ENCODE data around the gene LARGE1. TPM values are rescaled to one million over a fixed set of nuclear protein-coding genes. Genes with fewer than 3 reads are reported as not detected.

LARGE1 gene
- total RNA-seq, 2 experiments from 2014 or later = 0.69 to 1.1 TPM

- intact Hi-C loops (cut with micrococcal nuclease) = no loop called here
- Mint-ChIP-seq H3K4me3 (no peak overlapping the region), H3K4me1 (ENCODE audit: low read depth) (no peaks in the 10 kb centered on the region), H3K9me3 (no peaks in the 10 kb centered on the region), H3K36me3 (ENCODE audit: low read depth) (no peaks in the 10 kb centered on the region), H3K27me3 (ENCODE audit: low read depth) (no peaks in the 10 kb centered on the region), H3K27ac (no peak overlapping the region)
- CTCF ChIA-PET = interaction anchor here (0.7 kb wide), 1 partner anchor 25 kb away, joined by 5 read pairs; no protein-coding TSS in a partner anchor
- no peak for DNase-seq
Measured at GRCh38 chr22:33296941-33297340, 623.3 kb downstream of the LARGE1 start.

GRCh38 chr22:33288078-33288477 lies 632.2 kb downstream of the LARGE1 start:
- DNase-seq = no peak
- no peaks in the 10 kb centered on the region for H3K9me3 Mint-ChIP-seq
- intact Hi-C loops (cut with micrococcal nuclease) = no loop called here
- H3K4me1 Mint-ChIP-seq (ENCODE audit: low read depth) = no peaks in the 10 kb centered on the region
- CTCF ChIA-PET = interaction anchor here (0.6 kb wide), 1 partner anchor 844 kb away, joined by 3 read pairs; no protein-coding TSS in a partner anchor
- H3K36me3 Mint-ChIP-seq (ENCODE audit: low read depth) = no peaks in the 10 kb centered on the region
- H3K4me3 Mint-ChIP-seq = no peak overlapping the region
- no peak overlapping the region for H3K27ac Mint-ChIP-seq
- H3K27me3 Mint-ChIP-seq (ENCODE audit: low read depth) = no peaks in the 10 kb centered on the region

GRCh38 chr22:33275073-33275443 lies 645.2 kb downstream of the LARGE1 start:
- no peaks in the 10 kb centered on the region for H3K36me3 Mint-ChIP-seq (ENCODE audit: low read depth)
- no peaks in the 10 kb centered on the region for H3K9me3 Mint-ChIP-seq
- no peaks in the 10 kb centered on the region for H3K4me1 Mint-ChIP-seq (ENCODE audit: low read depth)
- CTCF ChIA-PET = interaction anchor here (0.6 to 1.0 kb wide), 3 partner anchors 12 to 64 kb away, joined by 3 to 4 read pairs (median 3); no protein-coding TSS in a partner anchor
- no peak overlapping the region for H3K4me3 Mint-ChIP-seq
- H3K27me3 Mint-ChIP-seq (ENCODE audit: low read depth) = no peaks in the 10 kb centered on the region
- DNase-seq = no peak
- H3K27ac Mint-ChIP-seq = no peak overlapping the region
- intact Hi-C loops (cut with micrococcal nuclease) = no loop called here

- no peaks in the 10 kb centered on the region for H3K27me3 Mint-ChIP-seq (ENCODE audit: low read depth)
- H3K9me3 Mint-ChIP-seq = no peaks in the 10 kb centered on the region
- H3K27ac Mint-ChIP-seq = no peak overlapping the region
- peak; percentile 24 for DNase-seq
- H3K4me1 Mint-ChIP-seq (ENCODE audit: low read depth) = no peaks in the 10 kb centered on the region
- H3K4me3 Mint-ChIP-seq = no peak overlapping the region
- H3K36me3 Mint-ChIP-seq (ENCODE audit: low read depth) = no peaks in the 10 kb centered on the region
- CTCF ChIA-PET = interaction anchor here (1.0 kb wide), 3 partner anchors 12 to 256 kb away, joined by 3 to 4 read pairs (median 3); no protein-coding TSS in a partner anchor
- intact Hi-C loops (cut with micrococcal nuclease) = no loop called here
Measured at GRCh38 chr22:33274214-33275072, 645.8 kb downstream of the LARGE1 start.

- Mint-ChIP-seq H3K9me3 (no peaks in the 10 kb centered on the region), H3K27ac (no peak overlapping the region), H3K27me3 (ENCODE audit: low read depth) (no peaks in the 10 kb centered on the region), H3K4me1 (ENCODE audit: low read depth) (no peaks in the 10 kb centered on the region), H3K36me3 (ENCODE audit: low read depth) (no peaks in the 10 kb centered on the region), H3K4me3 (no peak overlapping the region)
- intact Hi-C loops (cut with micrococcal nuclease) = no loop called here
- CTCF ChIA-PET = interaction anchor here (1.5 kb wide), 1 partner anchor 24 kb away, joined by 3 read pairs; no protein-coding TSS in a partner anchor
- no peak for DNase-seq
Measured at GRCh38 chr22:33272871-33273270, 647.4 kb downstream of the LARGE1 start.

- Mint-ChIP-seq H3K27ac (no peak overlapping the region), H3K36me3 (ENCODE audit: low read depth) (no peaks in the 10 kb centered on the region), H3K27me3 (ENCODE audit: low read depth) (no peaks in the 10 kb centered on the region), H3K9me3 (no peaks in the 10 kb centered on the region), H3K4me3 (no peak overlapping the region), H3K4me1 (ENCODE audit: low read depth) (no peaks in the 10 kb centered on the region)
- CTCF ChIA-PET = interaction anchor here (0.6 to 1.5 kb wide), 2 partner anchors 23 to 24 kb away, joined by 3 to 5 read pairs; no protein-coding TSS in a partner anchor
- no peak for DNase-seq
- intact Hi-C loops (cut with micrococcal nuclease) = no loop called here
Measured at GRCh38 chr22:33272180-33272579, 648.1 kb downstream of the LARGE1 start.

DNA sequence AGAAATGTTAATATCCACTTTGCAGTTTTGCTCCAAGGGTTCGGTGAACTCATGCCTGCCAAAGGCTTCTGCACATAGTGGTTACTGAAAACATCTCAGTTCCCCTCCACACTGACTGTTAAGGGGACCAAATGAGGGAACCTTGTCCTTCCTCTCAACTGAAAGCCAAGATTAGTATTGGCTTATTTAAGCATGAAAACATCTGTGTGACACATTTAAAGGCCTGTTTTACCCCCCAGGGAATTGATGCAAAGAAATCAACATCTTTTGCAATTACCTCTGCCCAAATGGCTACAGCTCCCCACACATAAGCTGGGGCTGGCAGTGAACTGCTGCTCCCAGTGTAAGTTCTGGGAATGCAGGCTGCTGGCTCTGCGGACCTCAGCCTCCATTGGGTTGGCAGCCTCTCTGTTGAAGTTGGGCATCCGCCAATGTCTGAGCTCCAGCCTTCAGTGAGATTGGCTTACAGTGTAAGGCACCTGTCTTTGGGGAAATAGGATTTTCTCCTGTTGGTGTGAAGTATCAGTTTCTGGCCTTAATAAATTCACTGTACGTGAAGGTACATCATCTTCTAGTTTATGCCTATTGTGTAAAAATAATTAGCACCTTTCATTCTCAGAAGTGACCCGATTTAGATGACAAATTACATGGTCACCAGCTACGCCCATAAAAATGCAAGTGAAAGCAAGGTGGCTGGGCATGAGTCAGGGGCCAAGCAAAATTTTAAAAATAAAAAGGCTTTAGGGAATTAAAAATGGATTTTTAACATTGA lies 648.7 kb downstream of the LARGE1 start:
- H3K27ac Mint-ChIP-seq = no peak overlapping the region
- no peaks in the 10 kb centered on the region for H3K27me3 Mint-ChIP-seq (ENCODE audit: low read depth)
- no peaks in the 10 kb centered on the region for H3K9me3 Mint-ChIP-seq
- CTCF ChIA-PET = interaction anchor here (0.6 to 1.5 kb wide), 2 partner anchors 23 to 25 kb away, joined by 3 to 5 read pairs; no protein-coding TSS in a partner anchor
- no peak overlapping the region for H3K4me3 Mint-ChIP-seq
- intact Hi-C loops (cut with micrococcal nuclease) = no loop called here
- no peaks in the 10 kb centered on the region for H3K36me3 Mint-ChIP-seq (ENCODE audit: low read depth)
- DNase-seq = no peak
- H3K4me1 Mint-ChIP-seq (ENCODE audit: low read depth) = no peaks in the 10 kb centered on the region

DNA sequence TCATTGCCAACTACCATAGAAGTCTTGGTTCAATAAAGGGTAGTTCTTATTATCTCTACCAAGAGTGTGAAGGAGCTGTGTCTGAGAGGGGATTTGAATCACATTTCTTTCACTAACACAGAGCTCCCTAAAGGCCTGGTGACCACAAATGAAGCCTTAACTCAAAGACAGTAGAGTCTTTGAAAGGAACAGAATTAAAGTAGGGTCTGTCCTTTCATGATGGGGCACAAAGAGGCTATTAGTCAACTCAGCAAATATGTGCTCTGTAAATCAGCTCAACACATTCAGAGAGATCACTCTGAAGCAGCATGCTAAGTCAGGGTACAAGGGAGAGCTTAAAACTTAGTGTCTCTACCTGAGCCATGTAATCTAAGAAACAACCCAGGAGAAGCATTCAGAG lies 649.7 kb downstream of the LARGE1 start:
- Mint-ChIP-seq H3K27ac (no peak overlapping the region), H3K4me3 (no peak overlapping the region), H3K27me3 (ENCODE audit: low read depth) (no peaks in the 10 kb centered on the region), H3K9me3 (no peaks in the 10 kb centered on the region), H3K4me1 (ENCODE audit: low read depth) (no peaks in the 10 kb centered on the region), H3K36me3 (ENCODE audit: low read depth) (no peaks in the 10 kb centered on the region)
- CTCF ChIA-PET = no interaction called here
- intact Hi-C loops (cut with micrococcal nuclease) = no loop called here
- DNase-seq = no peak

- Mint-ChIP-seq H3K36me3 (ENCODE audit: low read depth) (no peaks in the 10 kb centered on the region), H3K9me3 (no peaks in the 10 kb centered on the region), H3K27me3 (ENCODE audit: low read depth) (peaks cover 21% of the 10 kb centered on the region), H3K27ac (no peak overlapping the region), H3K4me1 (ENCODE audit: low read depth) (no peaks in the 10 kb centered on the region), H3K4me3 (no peak overlapping the region)
- intact Hi-C loops (cut with micrococcal nuclease) = no loop called here
- DNase-seq = no peak
- CTCF ChIA-PET = no interaction called here
Measured at GRCh38 chr22:33261699-33262098, 658.6 kb downstream of the LARGE1 start.

- intact Hi-C loops (cut with micrococcal nuclease) = no loop called here
- H3K4me1 Mint-ChIP-seq (ENCODE audit: low read depth) = no peaks in the 10 kb centered on the region
- no peak overlapping the region for H3K4me3 Mint-ChIP-seq
- peaks cover 24% of the 10 kb centered on the region for H3K27me3 Mint-ChIP-seq (ENCODE audit: low read depth)
- DNase-seq = no peak
- H3K36me3 Mint-ChIP-seq (ENCODE audit: low read depth) = no peaks in the 10 kb centered on the region
- CTCF ChIA-PET = no interaction called here
- H3K9me3 Mint-ChIP-seq = no peaks in the 10 kb centered on the region
- no peak overlapping the region for H3K27ac Mint-ChIP-seq
Measured at GRCh38 chr22:33260498-33260897, 659.8 kb downstream of the LARGE1 start.

GRCh38 chr22:33255791-33256190 lies 664.5 kb downstream of the LARGE1 start:
- Mint-ChIP-seq H3K27me3 (ENCODE audit: low read depth) (peaks cover 34% of the 10 kb centered on the region), H3K36me3 (ENCODE audit: low read depth) (no peaks in the 10 kb centered on the region), H3K9me3 (no peaks in the 10 kb centered on the region), H3K27ac (no peak overlapping the region), H3K4me3 (no peak overlapping the region), H3K4me1 (ENCODE audit: low read depth) (no peaks in the 10 kb centered on the region)
- intact Hi-C loops (cut with micrococcal nuclease) = no loop called here
- CTCF ChIA-PET = no interaction called here
- DNase-seq = no peak

GRCh38 chr22:33248948-33249347 lies 671.3 kb downstream of the LARGE1 start:
- H3K9me3 Mint-ChIP-seq = peaks cover 5% of the 10 kb centered on the region
- no peak for DNase-seq
- H3K4me1 Mint-ChIP-seq (ENCODE audit: low read depth) = no peaks in the 10 kb centered on the region
- CTCF ChIA-PET = interaction anchor here (1.4 kb wide), 1 partner anchor 23 kb away, joined by 3 read pairs; no protein-coding TSS in a partner anchor
- H3K27ac Mint-ChIP-seq = no peak overlapping the region
- no peak overlapping the region for H3K4me3 Mint-ChIP-seq
- intact Hi-C loops (cut with micrococcal nuclease) = no loop called here
- H3K36me3 Mint-ChIP-seq (ENCODE audit: low read depth) = no peaks in the 10 kb centered on the region
- H3K27me3 Mint-ChIP-seq (ENCODE audit: low read depth) = peaks cover 11% of the 10 kb centered on the region
